HepG2 (cell line): ENCODE measurements around the gene TEKTIP1. TPM values are rescaled to one million over a fixed set of nuclear protein-coding genes. Genes with fewer than 3 reads are reported as not detected.

ENCODE experiments used
- ARID4A ChIP-seq: sonication (generic); formaldehyde crosslinking; IDR thresholded peaks from 2 replicates; pipeline ENCODE4 v1.5.0; 2020; ENCODE audit warnings: mild to moderate bottlenecking, missing genetic modification reagents, borderline replicate concordance
- ETV5 ChIP-seq: IDR thresholded peaks from 2 replicates; pipeline ENCODE4 v1.6.1; 2018; ENCODE audit warnings: missing biosample characterization, missing genetic modification reagents, inconsistent platforms, borderline replicate concordance
- HNF1A ChIP-seq, 2 experiments: sonication (generic) in 1 of 2; formaldehyde crosslinking in 1 of 2; IDR thresholded peaks; 2 replicates each; pipeline versions ENCODE4 v1.4.0 to v1.6.1; 2016 to 2020; ENCODE audit warnings: borderline replicate concordance in 1 of 2, low read depth in 1 of 2, mild to moderate bottlenecking in 1 of 2, missing genetic modification reagents in 1 of 2
- KLF12 ChIP-seq: sonication (generic); formaldehyde crosslinking; IDR thresholded peaks from 2 replicates; pipeline ENCODE4 v1.4.0; 2020; ENCODE audit warnings: missing genetic modification reagents, borderline replicate concordance
- MYC ChIP-seq: sonication (generic); formaldehyde crosslinking; IDR thresholded peaks from 2 replicates; pipeline ENCODE4 v1.9.0; 2021; ENCODE audit warnings: missing genetic modification reagents, borderline replicate concordance
- NFKBIZ ChIP-seq: IDR thresholded peaks from 2 replicates; pipeline ENCODE4 v1.6.1; 2018; ENCODE audit warnings: missing genetic modification reagents, missing compliant biosample characterization
- PAWR ChIP-seq: sonication (generic); formaldehyde crosslinking; IDR thresholded peaks from 2 replicates; pipeline ENCODE4 v1.4.0; 2020; ENCODE audit warnings: missing genetic modification reagents, mild to moderate bottlenecking, borderline replicate concordance
- RARA ChIP-seq: IDR thresholded peaks from 2 replicates; pipeline ENCODE4 v1.6.1; 2016; ENCODE audit warnings: missing genetic modification reagents, missing compliant biosample characterization
- RBFOX2 ChIP-seq: fragments of 200-400 bp; formaldehyde crosslinking; IDR thresholded peaks from 2 replicates; pipeline ENCODE4 v1.6.1; 2017; ENCODE audit warnings: low read depth, mild to moderate bottlenecking, low read length
- SMC3 ChIP-seq: IDR thresholded peaks from 2 replicates; pipeline ENCODE4 v1.6.1; 2011; ENCODE audit warnings: low read length, improper control_type of control experiment
- XBP1 ChIP-seq: sonication (generic); formaldehyde crosslinking; IDR thresholded peaks from 2 replicates; pipeline ENCODE4 v1.5.0; 2020; ENCODE audit warnings: missing genetic modification reagents
- ZNF276 ChIP-seq: sonication (generic); formaldehyde crosslinking; IDR thresholded peaks from 2 replicates; pipeline ENCODE4 v1.4.0; 2020; ENCODE audit warnings: mild to moderate bottlenecking, low read depth, missing genetic modification reagents
- ZNF282 ChIP-seq: fragments of 450-650 bp; IDR thresholded peaks from 2 replicates; pipeline ENCODE4 v1.6.1; 2018; ENCODE audit not compliant: partially characterized antibody
- ZNF660 ChIP-seq: sonication (generic); formaldehyde crosslinking; IDR thresholded peaks from 2 replicates; pipeline ENCODE4 v1.5.1; 2020; ENCODE audit warnings: mild to moderate bottlenecking, low read depth, missing genetic modification reagents, borderline replicate concordance
- polyA plus RNA-seq, 8 experiments: library from polyadenylated mRNA; depleted of rRNA in 3 of 8; stranded (reverse) in 7 of 8; unstranded in 1 of 8; fragments of >200 nt; fragmentation: Illumina TruSeq in 4 of 8; extraction: Trizol in 4 of 8; gene quantifications; 2 replicates each; pipeline versions ENCODE4 v1.2.1 to v1.2.3, GENCODE V29; 2011 to 2016; ENCODE audit warnings: low read depth in 4 of 8, missing spikeins in 1 of 8, mixed read lengths in 1 of 8; ENCODE audit not compliant: insufficient read depth in 1 of 8
- total RNA-seq, 5 experiments: library from RNA; depleted of rRNA; stranded (reverse); fragments of >200 nt; fragmentation: Illumina TruSeq; extraction: Trizol; gene quantifications; 2 replicates each; pipeline ENCODE4 v1.2.3, GENCODE V29; 2016; ENCODE audit warnings: low read depth in 1 of 5
- TF ChIP-seq, protein P1 (sequence below), 2 experiments: sonication (generic) in 1 of 2; formaldehyde crosslinking in 1 of 2; IDR thresholded peaks; 2 replicates each; pipeline versions ENCODE4 v1.4.0 to v1.6.1; 2018 to 2020; ENCODE audit warnings: missing genetic modification reagents in 2 of 2, borderline replicate concordance in 1 of 2, low read depth in 1 of 2, mild to moderate bottlenecking in 1 of 2, missing biosample characterization in 1 of 2

Gene TEKTIP1
- total and polyA plus RNA-seq, 2 of the 13 experiments (the other 11 are each of a cell fraction or from before 2014, with no cell fraction given): not detected

- TF ChIP-seq KLF12 (CRISPR knock-in tag): 0 out of 2 replicates have a peak, but pooled peaks have one; percentile 5
- no peak for TF ChIP-seq XBP1 (CRISPR knock-in tag)
- no peak for TF ChIP-seq PAWR (CRISPR knock-in tag)
- TF ChIP-seq ETV5: no peak
- no peak for TF ChIP-seq ZNF282
- no peak for TF ChIP-seq MYC (CRISPR knock-in tag)
- TF ChIP-seq SMC3: no peak
- TF ChIP-seq ZNF660: no peak
- no peak for TF ChIP-seq ARID4A
- TF ChIP-seq RARA (CRISPR knock-in tag): no peak
- no peak for TF ChIP-seq NFKBIZ (CRISPR knock-in tag)
- no peak for TF ChIP-seq HNF1A (IDR thresholded peaks at IDR 0.05; ENCODE audit: low read depth)
- TF ChIP-seq HNF1A (CRISPR knock-in tag; IDR thresholded peaks at IDR 0.05; ENCODE audit: borderline replicate concordance): no peak
- TF ChIP-seq ZNF276 (CRISPR knock-in tag): no peak
- TF ChIP-seq, protein P1, sequence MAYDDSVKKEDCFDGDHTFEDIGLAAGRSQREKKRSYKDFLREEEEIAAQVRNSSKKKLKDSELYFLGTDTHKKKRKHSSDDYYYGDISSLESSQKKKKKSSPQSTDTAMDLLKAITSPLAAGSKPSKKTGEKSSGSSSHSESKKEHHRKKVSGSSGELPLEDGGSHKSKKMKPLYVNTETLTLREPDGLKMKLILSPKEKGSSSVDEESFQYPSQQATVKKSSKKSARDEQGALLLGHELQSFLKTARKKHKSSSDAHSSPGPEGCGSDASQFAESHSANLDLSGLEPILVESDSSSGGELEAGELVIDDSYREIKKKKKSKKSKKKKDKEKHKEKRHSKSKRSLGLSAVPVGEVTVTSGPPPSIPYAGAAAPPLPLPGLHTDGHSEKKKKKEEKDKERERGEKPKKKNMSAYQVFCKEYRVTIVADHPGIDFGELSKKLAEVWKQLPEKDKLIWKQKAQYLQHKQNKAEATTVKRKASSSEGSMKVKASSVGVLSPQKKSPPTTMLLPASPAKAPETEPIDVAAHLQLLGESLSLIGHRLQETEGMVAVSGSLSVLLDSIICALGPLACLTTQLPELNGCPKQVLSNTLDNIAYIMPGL (CRISPR knock-in tag; IDR thresholded peaks at IDR 0.05; ENCODE audit: borderline replicate concordance in 1 of 2, low read depth in 1 of 2): no peak; a peak in 1 of 4 replicates
- peak; percentile 74; the same call in 1 of the 2 replicates for TF ChIP-seq RBFOX2
Measured at GRCh38 chr19:3506384-3507340, 32.3 kb upstream of the TEKTIP1 start (continued).
